KOPT-K1 (cell line): Measurements from ENCODE around the gene SLC13A3.

Experiments used
- H3K27ac ChIP-seq: fragments of 200-600 bp; sonication (generic); 2 replicates; pipeline ENCODE4 v1.5.1; 2016; ENCODE audit warnings: antibody characterized with exemption, mild to moderate bottlenecking, low read depth, low read length; ENCODE audit not compliant: poor library complexity, severe bottlenecking
- H3K36me3 ChIP-seq: fragments of 200-600 bp; sonication (generic); 2 replicates; pipeline ENCODE4 v1.5.1; 2017; ENCODE audit warnings: antibody characterized with exemption, mild to moderate bottlenecking, low read length, moderate library complexity; ENCODE audit not compliant: insufficient read depth
- H3K9me3 ChIP-seq: fragments of 200-600 bp; sonication (generic); 2 replicates; pipeline ENCODE4 v1.5.1; 2017; ENCODE audit warnings: antibody characterized with exemption, low read length, mild to moderate bottlenecking; ENCODE audit not compliant: insufficient read depth, poor library complexity, severe bottlenecking

The SLC13A3 gene

GRCh38 chr20:46637427-46638133 is 13.7 kb downstream of the SLC13A3 start:
- Histone ChIP-seq H3K27ac (no peak overlapping the region), H3K36me3 (no peaks in the 10 kb centered on the region), H3K9me3 (no peaks in the 10 kb centered on the region)

DNA sequence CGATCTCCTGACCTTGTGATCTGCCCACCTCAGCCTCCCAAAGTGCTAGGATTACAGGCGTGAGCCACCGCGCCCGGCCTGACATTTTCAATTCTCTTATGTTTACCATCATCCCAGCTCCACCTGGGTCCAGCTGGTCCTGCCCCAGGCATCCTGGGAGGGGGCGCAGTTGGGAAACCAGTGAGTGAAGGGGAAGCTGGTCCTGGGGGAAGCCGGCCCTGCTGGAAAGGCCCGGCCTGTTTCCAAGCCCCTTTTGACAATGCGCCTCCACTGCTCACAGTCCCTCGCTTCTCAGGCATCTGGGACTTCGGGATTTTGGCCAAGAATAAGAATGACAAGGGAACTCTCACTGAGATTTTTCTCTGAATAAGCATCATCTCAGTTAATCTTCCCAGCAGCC is 14.2 kb downstream of the SLC13A3 start:
- Histone ChIP-seq H3K27ac (no peak overlapping the region), H3K36me3 (no peaks in the 10 kb centered on the region), H3K9me3 (no peaks in the 10 kb centered on the region)

DNA sequence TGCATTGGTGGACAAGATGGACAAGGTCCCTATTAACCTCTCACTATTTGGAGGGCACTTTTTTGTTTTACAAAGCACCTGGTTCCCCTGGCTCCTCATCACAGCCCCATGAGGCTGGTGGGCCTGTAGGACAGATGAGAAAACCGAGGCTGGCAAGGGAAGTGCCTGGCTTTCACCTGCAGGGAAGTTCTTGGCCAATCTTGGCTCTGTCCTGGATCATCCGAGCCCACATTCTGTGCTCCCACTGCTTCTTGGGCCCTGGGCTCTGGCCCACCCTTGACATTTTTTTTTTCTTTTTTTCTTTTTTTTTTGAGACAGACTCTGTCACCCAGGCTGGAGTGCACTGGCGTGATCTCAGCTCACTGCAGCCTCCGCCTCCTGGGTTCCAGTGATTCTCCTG is 14.7 kb downstream of the SLC13A3 start:
- Histone ChIP-seq H3K9me3 (no peaks in the 10 kb centered on the region), H3K36me3 (no peaks in the 10 kb centered on the region), H3K27ac (no peak overlapping the region)

DNA sequence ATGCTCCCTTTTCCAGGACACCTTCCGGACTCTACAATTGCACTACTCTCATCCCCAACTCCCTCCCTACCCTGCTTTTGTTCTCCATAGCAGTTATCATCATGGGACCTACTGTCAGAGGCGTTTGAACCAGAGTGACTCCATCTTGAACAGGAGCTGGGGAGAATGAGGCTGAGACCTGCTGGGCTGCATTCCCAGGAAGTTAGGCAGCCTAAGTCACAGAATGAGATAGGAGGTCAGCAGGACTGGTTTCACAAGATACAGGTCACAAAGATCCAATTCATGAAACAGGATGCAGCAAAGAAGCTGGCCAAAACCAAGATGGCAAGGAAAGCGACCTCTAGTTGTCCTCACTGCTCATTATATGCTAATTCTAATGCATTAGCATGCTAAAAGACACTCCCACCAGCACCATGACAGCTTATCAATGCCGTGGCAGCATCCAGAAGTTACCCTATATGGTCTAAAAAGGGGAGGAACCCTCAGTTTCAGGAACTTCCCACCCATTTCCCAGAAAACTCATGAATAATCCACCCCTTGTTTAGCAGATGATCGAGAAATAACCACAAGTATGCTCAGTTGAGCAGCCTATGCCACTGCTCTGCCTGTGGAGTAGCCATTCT is 15.6 kb downstream of the SLC13A3 start:
- no peaks in the 10 kb centered on the region for H3K36me3 ChIP-seq
- H3K27ac ChIP-seq = no peak overlapping the region

DNA sequence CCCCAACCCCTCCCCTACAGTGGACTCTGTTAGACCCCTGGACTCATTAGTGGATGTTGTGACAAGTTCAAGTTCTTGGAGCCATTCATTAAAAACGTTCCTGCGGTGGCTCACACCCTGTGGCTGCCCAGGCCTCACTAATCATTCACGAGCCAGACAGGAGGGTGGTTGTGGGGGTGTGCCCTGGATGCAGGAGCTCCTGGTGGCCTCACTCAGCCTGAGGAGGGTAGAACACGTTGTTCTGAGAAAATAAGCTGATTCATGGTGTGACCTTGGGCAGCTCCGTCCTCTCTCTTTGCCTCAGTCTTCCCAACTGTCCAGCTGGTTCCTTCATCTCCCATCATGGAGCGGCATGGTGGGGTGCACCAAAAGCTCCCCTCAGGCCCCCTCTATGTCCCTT is 16.7 kb downstream of the SLC13A3 start:
- H3K36me3 ChIP-seq = no peaks in the 10 kb centered on the region
- H3K27ac ChIP-seq = no peak overlapping the region
- peaks cover 4% of the 10 kb centered on the region for H3K9me3 ChIP-seq

More for the DNA sequence above, 15.6 kb downstream of the SLC13A3 start:
- no peaks in the 10 kb centered on the region for H3K9me3 ChIP-seq

DNA sequence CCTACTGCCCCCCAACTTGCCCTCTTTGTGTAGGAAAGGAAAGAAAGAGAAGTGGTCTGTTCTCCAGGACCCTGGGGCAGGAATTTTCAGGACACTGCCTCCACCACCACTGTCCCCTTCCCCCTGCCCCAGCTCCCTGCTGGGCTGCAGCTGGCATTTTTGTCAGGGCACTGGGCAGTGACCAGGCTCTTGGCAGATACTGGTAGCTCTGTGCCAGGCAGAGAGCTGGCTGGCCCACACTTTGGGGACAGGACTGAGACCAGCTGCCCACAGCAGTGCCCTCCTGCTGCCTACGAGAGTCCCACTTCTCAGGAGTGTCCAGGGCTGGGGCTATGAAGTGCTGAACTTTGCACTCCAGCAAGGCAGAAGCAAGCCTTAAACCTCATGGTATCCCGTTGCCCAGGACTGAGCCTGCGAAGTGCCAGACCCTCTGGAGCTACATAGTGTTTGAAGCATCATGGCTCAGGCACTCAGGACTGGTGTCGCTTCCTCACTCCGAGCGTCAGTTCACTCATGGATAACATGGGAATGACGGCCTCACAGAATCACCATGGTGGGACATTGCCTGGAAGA is 19.3 kb downstream of the SLC13A3 start:
- Histone ChIP-seq H3K27ac (no peak overlapping the region), H3K9me3 (peaks cover 4% of the 10 kb centered on the region)

GRCh38 chr20:46631212-46631869 is 19.9 kb downstream of the SLC13A3 start:
- peaks cover 4% of the 10 kb centered on the region for H3K9me3 ChIP-seq
- H3K36me3 ChIP-seq = no peaks in the 10 kb centered on the region
- no peak overlapping the region for H3K27ac ChIP-seq

More for the DNA sequence above, 19.3 kb downstream of the SLC13A3 start:
- no peaks in the 10 kb centered on the region for H3K36me3 ChIP-seq

DNA sequence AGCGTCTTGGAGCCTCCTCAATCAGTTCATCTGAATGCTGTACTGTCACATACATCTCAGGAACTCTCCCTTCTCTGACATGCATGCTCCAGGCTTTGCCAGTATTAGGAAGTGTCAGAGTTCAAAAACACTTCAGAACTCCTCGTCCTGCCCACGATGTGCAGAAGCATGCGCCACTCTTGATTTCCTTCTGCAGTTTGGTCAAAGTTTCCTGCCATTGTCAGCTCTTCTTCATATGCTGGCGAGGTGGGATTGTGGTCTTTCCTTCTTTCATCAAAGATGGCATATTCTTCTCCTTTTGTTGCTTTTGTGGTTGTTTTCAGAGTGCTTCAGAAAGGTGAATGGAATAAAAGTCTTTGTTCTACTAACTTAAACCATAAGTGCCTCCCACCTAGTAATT is 21.0 kb downstream of the SLC13A3 start:
- Histone ChIP-seq H3K9me3 (peaks cover 7% of the 10 kb centered on the region), H3K27ac (no peak overlapping the region), H3K36me3 (no peaks in the 10 kb centered on the region)

DNA sequence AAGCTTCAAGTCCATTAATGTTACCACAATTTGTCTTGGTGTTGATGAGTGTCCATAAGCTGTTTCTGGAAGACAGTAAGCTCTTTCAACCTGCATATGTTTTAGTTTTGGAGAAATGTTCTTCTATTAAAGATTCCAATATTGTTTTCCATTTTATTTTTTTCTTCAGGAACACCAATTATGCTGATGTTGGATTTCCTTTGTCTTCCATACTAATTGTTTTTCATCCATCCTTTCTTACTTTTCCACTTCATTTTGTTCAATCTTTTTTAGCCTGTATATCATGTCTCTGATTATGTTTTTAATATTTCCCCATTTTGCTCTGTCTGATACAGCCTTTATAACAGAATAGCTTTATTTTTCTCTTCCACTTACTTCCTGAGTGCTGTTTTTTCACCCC is 21.9 kb downstream of the SLC13A3 start:
- Histone ChIP-seq H3K27ac (no peak overlapping the region), H3K36me3 (no peaks in the 10 kb centered on the region), H3K9me3 (peaks cover 15% of the 10 kb centered on the region)

- Histone ChIP-seq H3K36me3 (no peaks in the 10 kb centered on the region), H3K9me3 (peaks cover 23% of the 10 kb centered on the region), H3K27ac (no peak overlapping the region)
Observed at GRCh38 chr20:46627234-46627633, 24.0 kb downstream of the SLC13A3 start.

- H3K36me3 ChIP-seq = no peaks in the 10 kb centered on the region
- H3K27ac ChIP-seq = no peak overlapping the region
- peaks cover 23% of the 10 kb centered on the region for H3K9me3 ChIP-seq
Observed at GRCh38 chr20:46626758-46627157, 24.5 kb downstream of the SLC13A3 start.

DNA sequence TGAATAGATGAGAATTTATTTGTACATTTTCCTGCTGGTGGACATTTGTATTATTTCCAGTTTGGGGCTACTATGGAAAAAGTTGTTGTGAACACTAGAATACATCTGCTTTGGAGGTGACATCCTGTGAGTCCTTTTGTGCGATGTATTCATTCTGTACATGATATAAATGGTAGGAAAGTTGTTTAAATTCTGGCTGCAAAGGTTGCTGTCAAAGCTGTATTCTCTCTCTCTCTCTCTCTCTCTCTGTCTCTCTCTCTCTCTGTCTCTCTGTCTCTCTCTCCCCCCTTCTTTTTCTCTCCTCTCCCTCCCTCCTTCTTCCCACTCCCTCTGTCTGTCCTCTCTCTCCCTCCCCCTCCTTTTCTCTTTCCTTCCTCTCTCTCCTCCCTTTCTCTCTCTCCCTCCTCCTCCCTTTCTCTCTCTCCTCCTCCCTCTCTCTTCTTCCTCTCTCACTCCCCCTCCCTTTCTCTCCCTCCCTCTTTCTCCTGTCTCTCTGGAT is 25.3 kb downstream of the SLC13A3 start:
- Histone ChIP-seq H3K9me3 (peaks cover 23% of the 10 kb centered on the region), H3K36me3 (no peaks in the 10 kb centered on the region), H3K27ac (no peak overlapping the region)

DNA sequence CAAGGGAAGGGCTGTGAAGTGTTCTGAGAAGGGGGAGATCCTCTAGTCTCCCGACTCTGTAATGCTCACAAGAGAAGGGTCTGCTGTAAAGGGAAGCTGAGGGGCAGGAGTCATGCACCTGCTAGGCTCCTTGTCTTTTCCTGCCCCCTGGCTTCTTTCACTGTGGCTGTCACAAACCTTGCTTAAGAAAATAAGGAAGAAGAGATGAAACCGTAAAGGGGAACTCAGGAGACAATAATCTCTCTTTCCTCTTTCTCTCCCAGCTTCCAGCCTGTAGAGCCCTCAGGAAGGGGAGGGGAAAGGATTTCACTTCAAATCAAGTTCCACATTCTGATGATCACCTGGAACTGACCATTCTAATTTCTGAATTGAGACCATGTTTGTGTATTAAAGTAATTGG is 26.3 kb downstream of the SLC13A3 start:
- H3K27ac ChIP-seq = no peak overlapping the region

DNA sequence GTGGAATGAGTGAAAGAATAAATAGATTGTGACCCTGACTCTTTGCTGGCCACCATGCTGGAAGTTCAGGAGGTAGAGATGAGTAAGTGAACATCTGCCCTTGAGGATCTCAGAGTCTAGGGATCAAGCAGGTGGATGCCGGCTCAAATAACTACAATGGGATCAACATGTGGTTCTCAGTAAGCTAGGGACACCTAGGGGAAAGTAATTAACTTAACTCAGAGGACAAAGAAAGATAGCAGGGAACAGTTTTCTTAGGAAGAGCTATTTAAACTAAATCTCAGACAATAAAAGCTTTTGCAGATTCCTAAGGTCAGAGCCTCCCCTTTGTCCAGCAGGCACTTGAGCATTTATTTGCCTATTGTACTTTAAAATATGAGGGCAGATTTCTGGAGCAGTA is 29.1 kb downstream of the SLC13A3 start:
- Histone ChIP-seq H3K27ac (no peak overlapping the region), H3K36me3 (no peaks in the 10 kb centered on the region), H3K9me3 (peaks cover 19% of the 10 kb centered on the region)

More for the DNA sequence above, 26.3 kb downstream of the SLC13A3 start:
- Histone ChIP-seq H3K9me3 (peaks cover 20% of the 10 kb centered on the region), H3K36me3 (no peaks in the 10 kb centered on the region)

GRCh38 chr20:46621492-46621891 is 29.8 kb downstream of the SLC13A3 start:
- peaks cover 19% of the 10 kb centered on the region for H3K9me3 ChIP-seq
- no peak overlapping the region for H3K27ac ChIP-seq
- H3K36me3 ChIP-seq = no peaks in the 10 kb centered on the region
